SK-N-SH (cell line): ENCODE results near the gene MECP2. TPM values are rescaled to one million over a fixed set of nuclear protein-coding genes. Genes with fewer than 3 reads are reported as not detected.

Source experiments
- CTCF ChIA-PET: fragments of 300-600, 350-600 bp; formaldehyde crosslinking; extraction: SDS; loops from one replicate; lab custom pipeline; 2021; lab: Yijun Ruan, JAX
- POLR2A ChIA-PET: fragments of 350-600 bp; sonication (Branson Sonifier 250); formaldehyde crosslinking; extraction: SDS; loops from one replicate; lab custom pipeline; 2020; ENCODE audit warnings: antibody characterized with exemption, inconsistent platforms; lab: Yijun Ruan, JAX
- DNase-seq: peaks from one replicate; pipeline ENCODE4 v3.0.0; 2012
- H2AFZ ChIP-seq: fragments of 200-600 bp; sonication (generic); 2 replicates; pipeline ENCODE4 v1.8.1; 2016; ENCODE audit warnings: antibody characterized with exemption, mild to moderate bottlenecking, low read depth
- H3F3A ChIP-seq: fragments of 200-600 bp; sonication (generic); replicated peaks from 2 replicates; pipeline ENCODE3; 2016; ENCODE audit warnings: antibody characterized with exemption, mild to moderate bottlenecking; ENCODE audit not compliant: insufficient read depth
- H3K27ac ChIP-seq, 2 experiments: fragments of 200-500 bp in 1 of 2; fragments of 200-600 bp in 1 of 2; sonication (Bioruptor generic) in 1 of 2; sonication (generic), shearing (Covaris generic) in 1 of 2; 2 replicates each; pipeline versions ENCODE4 v1.5.1 to v1.6.1; 2014 to 2016; ENCODE audit warnings: low read depth in 2 of 2, inconsistent platforms in 1 of 2, low read length in 1 of 2, mild to moderate bottlenecking in 1 of 2, mixed read lengths in 1 of 2
- H3K27me3 ChIP-seq: fragments of 200-600 bp; sonication (generic), shearing (Covaris generic); 2 replicates; pipeline ENCODE4 v1.6.1; 2016; ENCODE audit warnings: mixed run types; ENCODE audit not compliant: insufficient read depth
- H3K36me3 ChIP-seq, 2 experiments: fragments of 200-500 bp in 1 of 2; fragments of 200-600 bp in 1 of 2; sonication (Bioruptor generic) in 1 of 2; sonication (generic) in 1 of 2; replicated peaks in 1 of 2; 2 replicates each; pipeline versions ENCODE3 to v1.5.1; 2014 to 2016; ENCODE audit warnings: low read length in 1 of 2, mild to moderate bottlenecking in 1 of 2; ENCODE audit not compliant: insufficient read depth in 2 of 2, control insufficient read depth in 1 of 2
- H3K4me1 ChIP-seq, 2 experiments: fragments of 200-500 bp in 1 of 2; fragments of 200-600 bp in 1 of 2; sonication (Bioruptor generic) in 1 of 2; sonication (generic), shearing (Covaris generic) in 1 of 2; 2 replicates each; pipeline versions ENCODE4 v1.5.1 to v1.6.1; 2014 to 2016; ENCODE audit warnings: low read depth in 1 of 2, low read length in 1 of 2, mixed run types in 1 of 2; ENCODE audit not compliant: insufficient read depth in 2 of 2, control insufficient read depth in 1 of 2
- H3K4me2 ChIP-seq: fragments of 200-600 bp; sonication (generic), shearing (Covaris generic); 2 replicates; pipeline ENCODE4 v1.6.1; 2017; ENCODE audit warnings: mixed run types
- H3K4me3 ChIP-seq, 2 experiments: fragments of 200-500 bp in 1 of 2; fragments of 200-600 bp in 1 of 2; sonication (Bioruptor generic) in 1 of 2; sonication (generic), shearing (Covaris generic) in 1 of 2; 2 replicates each; pipeline versions ENCODE4 v1.5.1 to v1.8.1; 2014 to 2016; ENCODE audit warnings: low read depth in 2 of 2, inconsistent platforms in 1 of 2, low read length in 1 of 2, mild to moderate bottlenecking in 1 of 2, mixed read lengths in 1 of 2, moderate library complexity in 1 of 2
- H3K79me2 ChIP-seq: fragments of 200-600 bp; sonication (generic); 2 replicates; pipeline ENCODE4 v1.8.1; 2017; ENCODE audit warnings: mild to moderate bottlenecking; ENCODE audit not compliant: insufficient read depth
- H3K9ac ChIP-seq: fragments of 200-600 bp; sonication (generic); 2 replicates; pipeline ENCODE4 v1.6.1; 2017; ENCODE audit warnings: mixed run types
- H3K9me2 ChIP-seq: fragments of 200-600 bp; sonication (generic); 2 replicates; pipeline ENCODE4 v1.6.1; 2017; ENCODE audit warnings: mixed run types
- H3K9me3 ChIP-seq: fragments of 200-600 bp; sonication (generic); 2 replicates; pipeline ENCODE4 v1.6.1; 2017; ENCODE audit warnings: mixed run types, mild to moderate bottlenecking, moderate library complexity
- H4K20me1 ChIP-seq: fragments of 200-600 bp; sonication (generic); 2 replicates; pipeline ENCODE4 v1.6.1; 2017; ENCODE audit warnings: mild to moderate bottlenecking, mixed run types; ENCODE audit not compliant: insufficient read depth
- CHD2 ChIP-seq: fragments of 150-350 bp; IDR thresholded peaks from 2 replicates; pipeline ENCODE4 v1.6.1; 2018; ENCODE audit warnings: low read length; ENCODE audit not compliant: partially characterized antibody
- ELF1 ChIP-seq: IDR thresholded peaks from 2 replicates; pipeline ENCODE4 v1.4.0; 2012
- EP300 ChIP-seq, 2 experiments: IDR thresholded peaks; 2 replicates each; pipeline versions ENCODE4 v1.4.0 to v1.6.1; 2012; ENCODE audit warnings: borderline replicate concordance in 1 of 2, low read depth in 1 of 2, low read length in 1 of 2
- EZH2phosphoT487 ChIP-seq: fragments of 200-600 bp; sonication (generic); IDR thresholded peaks from 2 replicates; pipeline ENCODE4 v1.6.1; 2017; ENCODE audit warnings: low read depth, mixed run types, mild to moderate bottlenecking, antibody characterized with exemption, moderate library complexity, borderline replicate concordance
- FOSL2 ChIP-seq: IDR thresholded peaks from 2 replicates; pipeline ENCODE4 v1.4.0; 2012; ENCODE audit warnings: low read depth, mild to moderate bottlenecking, moderate library complexity, borderline replicate concordance
- FOXJ3 ChIP-seq: sonication (generic); formaldehyde crosslinking; IDR thresholded peaks from 2 replicates; pipeline ENCODE4 v1.5.1; 2020; ENCODE audit warnings: mild to moderate bottlenecking, missing genetic modification reagents
- GABPA ChIP-seq: IDR thresholded peaks from 2 replicates; pipeline ENCODE4 v1.4.0; 2012; ENCODE audit warnings: low read depth, mild to moderate bottlenecking
- GATA2 ChIP-seq: sonication (generic); formaldehyde crosslinking; IDR thresholded peaks from 2 replicates; pipeline ENCODE4 v1.5.0; 2020; ENCODE audit warnings: mild to moderate bottlenecking, missing genetic modification reagents
- NRF1 ChIP-seq: IDR thresholded peaks from 2 replicates; pipeline ENCODE4 v1.6.1; 2012; ENCODE audit warnings: low read depth, mild to moderate bottlenecking, low read length
- POLR2AphosphoS5 ChIP-seq: IDR thresholded peaks from 2 replicates; pipeline ENCODE4 v1.6.1; 2012; ENCODE audit warnings: low read depth, low read length
- RAD21 ChIP-seq: IDR thresholded peaks from 2 replicates; pipeline ENCODE4 v1.6.1; 2012; ENCODE audit warnings: mild to moderate bottlenecking, low read length
- RXRA ChIP-seq: IDR thresholded peaks from 2 replicates; pipeline ENCODE4 v1.4.0; 2012; ENCODE audit warnings: low read depth, mild to moderate bottlenecking, borderline replicate concordance
- SIN3A ChIP-seq: IDR thresholded peaks from 2 replicates; pipeline ENCODE4 v1.6.1; 2012; ENCODE audit warnings: low read depth, mild to moderate bottlenecking, low read length, moderate library complexity, borderline replicate concordance
- TAF1 ChIP-seq: IDR thresholded peaks from 2 replicates; pipeline ENCODE4 v1.6.1; 2012; ENCODE audit warnings: low read depth, mild to moderate bottlenecking, low read length, moderate library complexity, borderline replicate concordance
- TCF12 ChIP-seq: IDR thresholded peaks from 2 replicates; pipeline ENCODE4 v1.4.0; 2012
- TEAD4 ChIP-seq: IDR thresholded peaks from 2 replicates; pipeline ENCODE4 v1.4.0; 2012; ENCODE audit warnings: mild to moderate bottlenecking, borderline replicate concordance; ENCODE audit not compliant: insufficient read depth
- WGBS: methylation state at CpG from one replicate; pipeline ENCODE4 v1.1.6; 2017; ENCODE audit warnings: low lambda C conversion rate; 5-methylcytosine and 5-hydroxymethylcytosine counted together
- polyA plus RNA-seq, 3 experiments: library from polyadenylated mRNA; depleted of rRNA; stranded (reverse); fragments of >200 nt; gene quantifications; 2 replicates each; pipeline ENCODE4 v1.2.3, GENCODE V29; 2012
- TF ChIP-seq, protein P1 (sequence below): fragments of 150-350 bp; IDR thresholded peaks from 2 replicates; pipeline ENCODE4 v1.6.1; 2016; ENCODE audit warnings: mild to moderate bottlenecking, low read depth, low read length
- TF ChIP-seq, protein P2 (sequence below): IDR thresholded peaks from 2 replicates; pipeline ENCODE4; 2012
- TF ChIP-seq, protein P3 (sequence below): IDR thresholded peaks from 2 replicates; pipeline ENCODE4 v1.4.0; 2012; ENCODE audit warnings: low read depth, borderline replicate concordance
- TF ChIP-seq, protein P4 (sequence below): IDR thresholded peaks from 2 replicates; pipeline ENCODE4 v1.4.0; 2012; ENCODE audit warnings: low read depth

MECP2 gene
- polyA plus RNA-seq, 1 of the 3 experiments (the other 2 are of a cell fraction) = 8.2 TPM

DNA sequence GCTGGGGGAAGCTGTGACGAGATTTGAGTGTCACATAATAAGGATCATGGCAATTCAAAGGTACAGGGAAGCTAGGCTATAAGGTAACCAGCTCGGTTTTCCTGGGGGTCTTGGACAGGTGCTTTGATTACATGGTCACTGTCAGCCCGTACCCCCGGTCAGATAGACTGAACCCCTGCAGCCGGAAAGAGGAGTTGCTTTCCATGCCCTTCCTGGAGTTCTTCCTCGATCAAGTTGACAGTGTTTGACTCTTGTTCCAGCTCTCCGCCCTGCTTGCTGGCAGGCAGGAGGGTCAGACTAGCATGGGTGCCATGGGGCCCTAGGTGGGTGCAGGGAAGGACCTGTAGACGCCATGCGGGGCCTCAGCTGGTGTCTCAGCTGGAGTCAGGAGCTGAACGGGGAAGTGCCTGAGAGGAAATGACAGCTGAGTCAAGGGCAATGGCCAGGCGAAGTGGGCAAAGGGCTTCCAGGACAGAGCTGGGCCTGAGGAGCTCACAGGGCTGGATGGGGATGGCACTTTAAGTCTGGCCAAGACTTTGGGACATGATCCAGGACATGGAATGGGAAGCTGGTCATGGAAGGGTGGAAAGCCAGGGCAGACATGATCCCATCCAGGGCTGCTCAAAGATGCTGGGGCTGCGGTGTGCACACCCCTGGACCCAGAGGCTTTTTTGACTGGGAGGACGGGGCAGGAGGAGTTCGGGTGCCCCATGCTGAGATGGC lies 123.4 kb downstream of the MECP2 start:
- peaks cover 0 to 23% of the 10 kb centered on the region in 2 experiments; a peak in 1 of 4 replicates for H3K4me1 ChIP-seq
- peaks cover 35% of the 10 kb centered on the region for H3K79me2 ChIP-seq
- H4K20me1 ChIP-seq = peaks cover 7% of the 10 kb centered on the region
- TF ChIP-seq TEAD4 = no peak
- TF ChIP-seq CHD2 = no peak
- TF ChIP-seq ELF1 = no peak
- no peak for TF ChIP-seq GABPA
- TF ChIP-seq, protein P1, sequence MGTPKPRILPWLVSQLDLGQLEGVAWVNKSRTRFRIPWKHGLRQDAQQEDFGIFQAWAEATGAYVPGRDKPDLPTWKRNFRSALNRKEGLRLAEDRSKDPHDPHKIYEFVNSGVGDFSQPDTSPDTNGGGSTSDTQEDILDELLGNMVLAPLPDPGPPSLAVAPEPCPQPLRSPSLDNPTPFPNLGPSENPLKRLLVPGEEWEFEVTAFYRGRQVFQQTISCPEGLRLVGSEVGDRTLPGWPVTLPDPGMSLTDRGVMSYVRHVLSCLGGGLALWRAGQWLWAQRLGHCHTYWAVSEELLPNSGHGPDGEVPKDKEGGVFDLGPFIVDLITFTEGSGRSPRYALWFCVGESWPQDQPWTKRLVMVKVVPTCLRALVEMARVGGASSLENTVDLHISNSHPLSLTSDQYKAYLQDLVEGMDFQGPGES = no peak
- TF ChIP-seq RXRA = no peak
- no peak for TF ChIP-seq EP300 (IDR thresholded peaks at IDR 0.05; ENCODE audit: borderline replicate concordance in 1 of 2, low read depth in 1 of 2, low read length in 1 of 2)
- no peak for TF ChIP-seq POLR2AphosphoS5
- TF ChIP-seq EZH2phosphoT487 = no peak
- no peak for TF ChIP-seq FOSL2
- TF ChIP-seq FOXJ3 (CRISPR knock-in tag) = no peak
- TF ChIP-seq SIN3A = no peak
- TF ChIP-seq, protein P2, sequence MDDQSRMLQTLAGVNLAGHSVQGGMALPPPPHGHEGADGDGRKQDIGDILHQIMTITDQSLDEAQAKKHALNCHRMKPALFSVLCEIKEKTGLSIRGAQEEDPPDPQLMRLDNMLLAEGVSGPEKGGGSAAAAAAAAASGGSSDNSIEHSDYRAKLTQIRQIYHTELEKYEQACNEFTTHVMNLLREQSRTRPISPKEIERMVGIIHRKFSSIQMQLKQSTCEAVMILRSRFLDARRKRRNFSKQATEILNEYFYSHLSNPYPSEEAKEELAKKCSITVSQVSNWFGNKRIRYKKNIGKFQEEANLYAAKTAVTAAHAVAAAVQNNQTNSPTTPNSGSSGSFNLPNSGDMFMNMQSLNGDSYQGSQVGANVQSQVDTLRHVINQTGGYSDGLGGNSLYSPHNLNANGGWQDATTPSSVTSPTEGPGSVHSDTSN = no peak
- TF ChIP-seq NRF1 = no peak
- TF ChIP-seq GATA2 (CRISPR knock-in tag) = no peak
- no peak for TF ChIP-seq TCF12
- no peak for TF ChIP-seq RAD21
- no peak for TF ChIP-seq TAF1
- TF ChIP-seq, protein P3, sequence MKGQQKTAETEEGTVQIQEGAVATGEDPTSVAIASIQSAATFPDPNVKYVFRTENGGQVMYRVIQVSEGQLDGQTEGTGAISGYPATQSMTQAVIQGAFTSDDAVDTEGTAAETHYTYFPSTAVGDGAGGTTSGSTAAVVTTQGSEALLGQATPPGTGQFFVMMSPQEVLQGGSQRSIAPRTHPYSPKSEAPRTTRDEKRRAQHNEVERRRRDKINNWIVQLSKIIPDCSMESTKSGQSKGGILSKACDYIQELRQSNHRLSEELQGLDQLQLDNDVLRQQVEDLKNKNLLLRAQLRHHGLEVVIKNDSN = no peak
- TF ChIP-seq, protein P4, sequence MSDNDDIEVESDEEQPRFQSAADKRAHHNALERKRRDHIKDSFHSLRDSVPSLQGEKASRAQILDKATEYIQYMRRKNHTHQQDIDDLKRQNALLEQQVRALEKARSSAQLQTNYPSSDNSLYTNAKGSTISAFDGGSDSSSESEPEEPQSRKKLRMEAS = no peak
- H3K4me3 ChIP-seq = no peak overlapping the region
- H3K9me3 ChIP-seq = no peaks in the 10 kb centered on the region
- CTCF ChIA-PET = interaction anchor here (1.4 to 1.9 kb wide), 2 partner anchors 27 to 39 kb away, joined by 4 to 13 read pairs; no protein-coding TSS in a partner anchor
- no peaks in the 10 kb centered on the region for H3K27me3 ChIP-seq
- POLR2A ChIA-PET = interaction anchor here (0.5 to 1.3 kb wide), 2 partner anchors 45 to 173 kb away, joined by 3 read pairs; no protein-coding TSS in a partner anchor
- no peak for DNase-seq
- H3K27ac ChIP-seq = peak overlapping the region; percentile 36 to 99; a peak in 3 of 4 replicates
- H3K9me2 ChIP-seq = no peaks in the 10 kb centered on the region
- H2AFZ ChIP-seq = no peak overlapping the region
- H3K9ac ChIP-seq = peak overlapping the region; percentile 90; the same call in 1 of the 2 replicates
- WGBS = 95% methylated on average over 8 of the region's 14 CpGs
- 0 out of 2 replicates have a peak overlapping the region, but pooled peaks have one; percentile 86 for H3K4me2 ChIP-seq
- peaks cover 7% of the 10 kb centered on the region for H3F3A ChIP-seq
- H3K36me3 ChIP-seq = no peaks in the 10 kb centered on the region
